PC-3 (cell line): ENCODE measurements around the gene BAG5. TPM values are rescaled to one million over a fixed set of nuclear protein-coding genes. Genes with fewer than 3 reads are reported as not detected.

Experiments used
- ATAC-seq: fragments of 200-7000 bp; cut with Tn5 transposase; 2 replicates; pipeline ENCODE4 v1.9.1; 2020; ENCODE audit warnings: mild to moderate bottlenecking, moderate library complexity
- BruUV-seq: library from RNA; stranded (reverse); fragments of 400-500 nt; replicated peaks from 2 replicates; lab custom pipeline; 2021; lab: Mats Ljungman, UMichigan
- CTCF ChIA-PET: fragments of 300-600 bp; sonication (Branson Sonifier 250); formaldehyde crosslinking; loops from one replicate; lab custom pipeline; 2022; ENCODE audit warnings: antibody characterized with exemption; lab: Charles Lee
- POLR2A ChIA-PET: fragments of 300-600 bp; sonication (Branson Sonifier 250); formaldehyde crosslinking; loops from one replicate; lab custom pipeline; 2022; ENCODE audit warnings: antibody characterized with exemption; ENCODE audit not compliant: unreplicated experiment; lab: Charles Lee
- DNase-seq: peaks from one replicate; pipeline ENCODE4 v3.0.0-alpha.2; 2015
- H2AFZ ChIP-seq: fragments of 300-600 bp; sonication (generic); 2 replicates; pipeline ENCODE4 v1.6.0; 2016; ENCODE audit warnings: antibody characterized with exemption, low read length
- H3F3A ChIP-seq: fragments of 300-600 bp; sonication (generic); one replicate; pipeline ENCODE4 v1.6.0; 2017; ENCODE audit warnings: antibody characterized with exemption, low read length, control low read depth, mild to moderate bottlenecking; ENCODE audit not compliant: unreplicated experiment
- H3K27ac ChIP-seq: fragments of 300-600 bp; sonication (generic); 2 replicates; pipeline ENCODE4 v1.5.1; 2016; ENCODE audit warnings: mild to moderate bottlenecking, low read length
- H3K27me3 ChIP-seq: fragments of 300-600 bp; sonication (generic); 2 replicates; pipeline ENCODE4 v1.6.1; 2016; ENCODE audit warnings: low read length, mixed read lengths
- H3K36me3 ChIP-seq: fragments of 300-600 bp; sonication (generic); 2 replicates; pipeline ENCODE4 v1.6.1; 2016; ENCODE audit warnings: low read depth, mixed run types, low read length, mixed read lengths
- H3K4me1 ChIP-seq: fragments of 300-600 bp; sonication (generic); 2 replicates; pipeline ENCODE4 v1.5.1; 2016; ENCODE audit warnings: low read length; ENCODE audit not compliant: insufficient read depth
- H3K4me2 ChIP-seq: fragments of 300-600 bp; sonication (generic); 2 replicates; pipeline ENCODE4 v1.6.0; 2016; ENCODE audit warnings: low read length
- H3K4me3 ChIP-seq: fragments of 300-600 bp; sonication (generic); 2 replicates; pipeline ENCODE4 v1.5.1; 2016; ENCODE audit warnings: mild to moderate bottlenecking, low read length, mixed read lengths
- H3K79me2 ChIP-seq: fragments of 300-600 bp; sonication (generic); 2 replicates; pipeline ENCODE4 v1.6.1; 2017; ENCODE audit warnings: low read length, mixed read lengths
- H3K9ac ChIP-seq: fragments of 300-600 bp; sonication (generic); 2 replicates; pipeline ENCODE4 v1.6.0; 2016; ENCODE audit warnings: mild to moderate bottlenecking, low read length
- H3K9me2 ChIP-seq: fragments of 300-600 bp; sonication (generic); replicated peaks from 2 replicates; pipeline ENCODE4 v1.6.1; 2016; ENCODE audit warnings: mixed run types, low read length, mixed read lengths
- H3K9me3 ChIP-seq: fragments of 300-600 bp; sonication (generic); 2 replicates; pipeline ENCODE4 v1.6.1; 2016; ENCODE audit warnings: low read length, mixed read lengths
- H4K20me1 ChIP-seq: fragments of 300-600 bp; sonication (generic); 2 replicates; pipeline ENCODE4 v1.6.1; 2016; ENCODE audit warnings: low read length, mixed read lengths
- CTCF ChIP-seq: fragments of 300-600 bp; sonication (generic); conservative IDR thresholded peaks from 2 replicates; pipeline ENCODE4 v1.5.1; 2017; ENCODE audit warnings: antibody characterized with exemption, low read depth, mild to moderate bottlenecking, low read length
- EZH2 ChIP-seq: fragments of 300-600 bp; sonication (generic); IDR thresholded peaks from one replicate; pipeline ENCODE4 v1.6.1; 2017; ENCODE audit warnings: antibody characterized with exemption, mild to moderate bottlenecking, low read length; ENCODE audit not compliant: unreplicated experiment
- EZH2phosphoT487 ChIP-seq: fragments of 300-600 bp; sonication (generic); IDR thresholded peaks from 2 replicates; pipeline ENCODE4 v1.6.1; 2018; ENCODE audit warnings: mild to moderate bottlenecking, antibody characterized with exemption, low read length, borderline replicate concordance
- intact Hi-C: fragments of 100-400 bp; cut with micrococcal nuclease; formaldehyde crosslinking; loops from 2 replicates; pipeline ENCODE4 v1.9.0; 2023
- total RNA-seq: library from RNA; depleted of rRNA; stranded (reverse); fragments of >200 nt; gene quantifications from 2 replicates; pipeline ENCODE4 v1.2.3, GENCODE V29; 2014

Gene BAG5
- total RNA-seq, 1 experiment from 2014 or later = 33.0 TPM

- 0 out of 2 replicates have a peak, but pooled peaks cover 4% of the 10 kb centered on the region for H3K79me2 ChIP-seq
- no peaks in the 10 kb centered on the region for H3K9me2 ChIP-seq
- H4K20me1 ChIP-seq = peaks cover 7% of the 10 kb centered on the region; the same call in 1 of the 2 replicates
- H3K27ac ChIP-seq = no peak overlapping the region
- ChIA-PET POLR2A (interaction anchor here (0.6 kb wide), 1 partner anchor 20 kb away, joined by 5 read pairs; no protein-coding TSS in a partner anchor), CTCF (interaction anchor here (1.4 to 1.5 kb wide), 2 partner anchors 21 to 27 kb away, joined by 7 to 8 read pairs; no protein-coding TSS in a partner anchor)
- no peaks in the 10 kb centered on the region for H3K27me3 ChIP-seq
- intact Hi-C loops = no loop called here
- no peaks in the 10 kb centered on the region for H3F3A ChIP-seq
- H3K4me3 ChIP-seq = no peak overlapping the region
- H3K9ac ChIP-seq = no peak overlapping the region
- no peak for ATAC-seq
- H3K36me3 ChIP-seq = no peaks in the 10 kb centered on the region
- peaks cover 9% of the 10 kb centered on the region for H3K4me1 ChIP-seq
- H3K4me2 ChIP-seq = peak overlapping the region; percentile 99
- no peak overlapping the region for H2AFZ ChIP-seq
- H3K9me3 ChIP-seq = no peaks in the 10 kb centered on the region
- TF ChIP-seq CTCF (no peak), EZH2phosphoT487 (no peak), EZH2 (no peak)
- BruUV-seq = no TSS peak
- DNase-seq = no peak
Measured at GRCh38 chr14:103520269-103520656, 42.2 kb downstream of the BAG5 start.

- no peaks in the 10 kb centered on the region for H3K27me3 ChIP-seq
- TF ChIP-seq CTCF = no peak
- TF ChIP-seq EZH2phosphoT487 = no peak
- TF ChIP-seq EZH2 = no peak
- no peaks in the 10 kb centered on the region for H3K9me2 ChIP-seq
- ATAC-seq (no peak), DNase-seq (no peak)
- no peaks in the 10 kb centered on the region for H3K9me3 ChIP-seq
- TSS peak; percentile 65 for BruUV-seq
- H2AFZ ChIP-seq = no peak overlapping the region
- H3K4me3 ChIP-seq = no peak overlapping the region
- ChIA-PET POLR2A (interaction anchor here (0.6 kb wide), 1 partner anchor 12 kb away, joined by 3 read pairs; no protein-coding TSS in a partner anchor), CTCF (no interaction called here)
- H3K9ac ChIP-seq = no peak overlapping the region
- peaks cover 7% of the 10 kb centered on the region; the same call in 1 of the 2 replicates for H4K20me1 ChIP-seq
- no peak overlapping the region for H3K4me2 ChIP-seq
- H3F3A ChIP-seq = no peaks in the 10 kb centered on the region
- H3K4me1 ChIP-seq = peaks cover 9% of the 10 kb centered on the region
- H3K36me3 ChIP-seq = no peaks in the 10 kb centered on the region
- H3K27ac ChIP-seq = no peak overlapping the region
- intact Hi-C loops = no loop called here
- H3K79me2 ChIP-seq = 0 out of 2 replicates have a peak, but pooled peaks cover 4% of the 10 kb centered on the region
Measured at GRCh38 chr14:103519837-103520212, 42.6 kb downstream of the BAG5 start.
